ENCODE data around the gene GUCY1A1. TPM values are rescaled to one million over a fixed set of nuclear protein-coding genes. Genes with fewer than 3 reads are reported as not detected.

The GUCY1A1 gene
- total RNA-seq, 4 donors from 2014 or later: 29.4 to 45.6 (median 32.7) TPM

DNA sequence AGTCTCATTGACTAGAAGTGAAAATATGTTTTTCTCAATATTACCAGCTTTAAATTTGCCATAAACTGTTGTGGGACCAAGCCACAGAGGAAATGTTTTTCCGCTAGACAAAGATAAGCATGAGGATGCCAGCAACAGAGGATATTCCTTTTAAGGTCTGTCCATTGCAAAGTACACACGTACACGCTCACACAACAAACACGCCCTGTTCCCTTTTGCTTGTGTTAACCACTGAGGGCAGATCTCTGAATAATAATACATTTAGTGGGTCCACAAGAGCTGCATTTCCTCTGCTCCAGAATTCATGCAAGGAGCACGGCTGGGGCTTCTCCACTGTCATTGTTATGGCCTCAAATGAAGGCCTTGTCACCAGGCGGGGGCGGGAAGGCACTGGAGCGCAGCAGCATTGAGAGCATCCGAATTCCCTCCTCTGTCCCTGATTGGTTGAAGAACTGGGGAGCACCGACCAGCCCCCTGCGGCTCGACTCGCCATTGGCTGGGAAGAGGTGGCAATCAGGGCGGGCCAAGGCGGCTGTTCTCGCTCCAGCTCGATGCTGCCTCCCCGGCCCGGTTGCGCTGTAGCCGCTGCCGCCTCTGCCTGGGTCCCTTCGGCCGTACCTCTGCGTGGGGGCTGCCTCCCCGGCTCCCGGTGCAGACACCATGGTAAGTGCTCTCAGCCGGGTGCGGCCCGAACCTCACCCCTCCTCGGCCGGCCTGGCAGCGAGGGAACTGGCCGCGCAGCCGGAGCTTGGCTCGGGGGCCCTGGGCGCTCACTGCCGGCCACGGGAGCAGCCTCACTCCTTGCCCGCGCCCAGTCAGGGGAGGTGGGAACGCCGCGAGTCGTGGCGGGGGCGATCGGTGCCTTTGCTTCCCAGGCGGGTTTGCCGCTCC is 92.1 kb downstream of the GUCY1A1 start, which contains the start of gene GUCY1B1:
Gene GUCY1B1 (plus strand): TSS at position 541 of the 891 bp plus-strand sequence. CDS start 120 bp downstream, at position 661.
- intact Hi-C loops (cut with DNase I; ENCODE audit: low total_unique reads): loop anchor here (10.0 kb wide), 1 partner anchor 54 kb away; no protein-coding TSS in a partner anchor

DNA sequence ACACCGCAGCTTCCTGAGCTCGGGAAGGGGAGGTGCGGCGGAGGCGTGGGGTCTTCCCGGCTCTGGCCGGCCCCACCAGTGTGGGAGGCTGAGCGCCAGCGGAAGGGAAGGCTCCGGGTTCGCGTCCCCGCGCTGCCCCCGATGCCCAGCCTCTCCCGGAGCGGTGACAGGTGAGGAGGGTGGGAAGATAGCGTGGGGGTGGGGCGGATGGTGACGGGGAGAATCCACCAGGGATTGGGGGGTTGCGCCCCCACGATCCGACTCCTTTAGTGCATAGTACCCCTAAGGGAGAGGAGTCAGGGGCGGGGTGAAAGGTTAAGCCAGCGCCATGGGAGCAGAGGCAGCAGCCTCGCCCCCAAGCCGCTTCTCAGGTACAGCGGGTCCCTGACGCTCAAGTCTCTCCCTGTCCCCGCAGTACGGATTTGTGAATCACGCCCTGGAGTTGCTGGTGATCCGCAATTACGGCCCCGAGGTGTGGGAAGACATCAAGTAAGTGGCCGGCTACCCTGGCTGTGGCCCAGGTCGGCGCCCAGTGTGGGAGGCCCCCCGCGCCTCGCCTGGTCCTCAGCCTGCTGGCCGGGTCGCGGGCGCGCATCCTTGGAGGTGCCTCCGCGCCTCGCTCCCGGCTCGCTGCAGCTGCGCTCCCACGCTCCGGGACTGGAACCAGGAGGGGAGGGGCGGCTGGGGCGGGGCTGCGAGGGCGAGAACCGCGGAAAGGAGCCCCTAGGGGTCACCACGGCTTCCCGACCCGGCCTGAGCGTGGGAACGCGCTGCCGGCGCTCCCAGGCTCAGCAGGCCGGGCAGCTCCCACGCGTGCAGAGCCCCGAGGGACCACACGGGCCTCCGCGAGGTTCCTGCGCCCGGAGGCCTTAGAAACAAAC is 93.0 kb downstream of the GUCY1A1 start:
- in situ Hi-C loops (cut with MboI; ENCODE audit: low pct_ligation_motif_present in 1 of 4, low pct_unique_long_range_greater_than_20kb in 1 of 4, low sequenced_read_pairs in 3 of 4): no loop called here
- Histone ChIP-seq H3K4me1 (peaks cover 0 to 12% (median 6%) of the 10 kb centered on the region in 4 donors), H3K27me3 (peaks cover 18% of the 10 kb centered on the region), H3K4me3 (peak overlapping the region; percentile 37 to 82 (median 54)), H3K36me3 (no peaks in the 10 kb centered on the region), H3K27ac (peak overlapping the region; percentile 77 to 94 (median 82)), H3K9me3 (no peaks in the 10 kb centered on the region)
- TF ChIP-seq POLR2AphosphoS5 (IDR thresholded peaks at IDR 0.05): peak in 2 of 3 donors; percentile 6 to 25
- TF ChIP-seq EP300 (IDR thresholded peaks at IDR 0.05; ENCODE audit: low read depth): no peak
- intact Hi-C loops (cut with DNase I; ENCODE audit: low total_unique reads): loop anchor here (10.0 kb wide), 1 partner anchor 55 kb away; no protein-coding TSS in a partner anchor
- DNase-seq: peak; percentile 23
- 3% methylated on average over 47 of the region's 77 CpGs; no CpG with 5 or more reads in 1 of the 2 donors for WGBS, 2 donors (ENCODE audit: low coverage in 1 of 2)

More for the DNA sequence above, 92.1 kb downstream of the GUCY1A1 start, which contains the start of gene GUCY1B1:
- H3K27me3 ChIP-seq: peaks cover 18% of the 10 kb centered on the region
- 19 to 100% methylated on average over 1 to 29 of the region's 51 CpGs for WGBS, 2 donors (ENCODE audit: low coverage in 1 of 2)
- in situ Hi-C loops (cut with MboI; ENCODE audit: low pct_ligation_motif_present in 1 of 4, low pct_unique_long_range_greater_than_20kb in 1 of 4, low sequenced_read_pairs in 3 of 4): no loop called here
- TF ChIP-seq EP300 (IDR thresholded peaks at IDR 0.05; ENCODE audit: low read depth) (no peak), POLR2AphosphoS5 (IDR thresholded peaks at IDR 0.05) (peak; percentile 40 to 65 (median 57))
- TF ChIP-seq, protein P1, sequence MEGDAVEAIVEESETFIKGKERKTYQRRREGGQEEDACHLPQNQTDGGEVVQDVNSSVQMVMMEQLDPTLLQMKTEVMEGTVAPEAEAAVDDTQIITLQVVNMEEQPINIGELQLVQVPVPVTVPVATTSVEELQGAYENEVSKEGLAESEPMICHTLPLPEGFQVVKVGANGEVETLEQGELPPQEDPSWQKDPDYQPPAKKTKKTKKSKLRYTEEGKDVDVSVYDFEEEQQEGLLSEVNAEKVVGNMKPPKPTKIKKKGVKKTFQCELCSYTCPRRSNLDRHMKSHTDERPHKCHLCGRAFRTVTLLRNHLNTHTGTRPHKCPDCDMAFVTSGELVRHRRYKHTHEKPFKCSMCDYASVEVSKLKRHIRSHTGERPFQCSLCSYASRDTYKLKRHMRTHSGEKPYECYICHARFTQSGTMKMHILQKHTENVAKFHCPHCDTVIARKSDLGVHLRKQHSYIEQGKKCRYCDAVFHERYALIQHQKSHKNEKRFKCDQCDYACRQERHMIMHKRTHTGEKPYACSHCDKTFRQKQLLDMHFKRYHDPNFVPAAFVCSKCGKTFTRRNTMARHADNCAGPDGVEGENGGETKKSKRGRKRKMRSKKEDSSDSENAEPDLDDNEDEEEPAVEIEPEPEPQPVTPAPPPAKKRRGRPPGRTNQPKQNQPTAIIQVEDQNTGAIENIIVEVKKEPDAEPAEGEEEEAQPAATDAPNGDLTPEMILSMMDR (IDR thresholded peaks at IDR 0.05): peak in 3 of 5 experiments; percentile 6 to 23 (median 17)
- peak within 1 kb of the TSS; percentile 37 to 82 (median 54) for H3K4me3 ChIP-seq
- no peaks in the 10 kb centered on the region for H3K9me3 ChIP-seq
- no peaks in the 10 kb centered on the region for H3K36me3 ChIP-seq
- H3K4me1 ChIP-seq: peaks cover 0 to 12% (median 6%) of the 10 kb centered on the region in 4 donors
- peak; percentile 81 for DNase-seq
- H3K27ac ChIP-seq: peak within 1 kb of the TSS; percentile 77 to 94 (median 82)

DNA sequence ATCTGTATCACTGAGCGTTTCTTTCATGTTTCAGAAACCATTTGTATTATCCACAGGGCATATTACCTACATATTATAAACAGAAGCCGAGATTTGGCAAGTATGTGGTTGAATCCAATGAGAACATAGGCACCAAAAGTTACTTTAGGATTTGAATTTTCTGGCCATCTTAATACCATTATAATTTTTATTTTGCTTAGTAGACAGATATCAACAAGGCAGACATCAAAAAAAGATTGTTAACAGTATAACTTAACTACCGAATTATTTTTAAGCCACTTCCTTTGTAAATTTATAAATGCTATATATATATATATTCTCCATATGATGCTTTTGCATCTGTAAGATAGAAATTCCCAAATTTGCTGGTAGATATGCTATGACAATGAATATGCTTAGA is 94.4 kb downstream of the GUCY1A1 start:
- Histone ChIP-seq H3K4me3 (no peak overlapping the region), H3K27ac (peak overlapping the region in 2 of 4 donors; percentile 39 to 94), H3K27me3 (peaks cover 18% of the 10 kb centered on the region), H3K9me3 (no peaks in the 10 kb centered on the region), H3K4me1 (peaks cover 0 to 12% (median 6%) of the 10 kb centered on the region in 4 donors), H3K36me3 (no peaks in the 10 kb centered on the region)
- WGBS, 2 donors (ENCODE audit: low coverage in 1 of 2): 84 to 86% methylated on average over 3 of the region's 3 CpGs
- TF ChIP-seq EP300 (IDR thresholded peaks at IDR 0.05; ENCODE audit: low read depth): no peak
- no peak for TF ChIP-seq POLR2A (IDR thresholded peaks at IDR 0.05)
- TF ChIP-seq, protein P1 (IDR thresholded peaks at IDR 0.05): no peak
- no peak for TF ChIP-seq POLR2AphosphoS5 (IDR thresholded peaks at IDR 0.05)
- intact Hi-C loops (cut with DNase I; ENCODE audit: low total_unique reads) (no loop called here), in situ Hi-C loops (cut with MboI; ENCODE audit: low pct_ligation_motif_present in 1 of 4, low pct_unique_long_range_greater_than_20kb in 1 of 4, low sequenced_read_pairs in 3 of 4) (no loop called here)
- DNase-seq: no peak

DNA sequence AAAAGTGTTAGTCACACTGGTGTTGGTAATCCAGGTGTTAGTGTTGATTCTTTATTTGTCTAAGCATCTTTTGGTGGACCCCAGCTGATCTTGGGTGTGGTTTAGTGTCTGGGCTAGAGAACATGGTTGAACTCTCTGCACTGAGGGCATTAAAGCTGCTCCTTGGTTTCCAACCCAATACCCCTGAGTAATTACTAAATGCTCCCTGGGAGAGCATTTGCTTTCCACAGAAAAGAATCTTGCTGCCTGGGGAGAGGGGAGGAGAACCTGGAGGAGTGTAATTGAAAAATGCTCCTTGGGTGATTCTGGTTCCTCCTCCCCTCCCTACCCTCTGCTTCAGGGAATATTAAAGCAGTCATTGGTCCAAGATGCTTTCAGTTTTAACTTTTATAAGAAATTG is 95.3 kb downstream of the GUCY1A1 start:
- Histone ChIP-seq H3K9me3 (no peaks in the 10 kb centered on the region), H3K36me3 (no peaks in the 10 kb centered on the region), H3K4me3 (no peak overlapping the region), H3K27me3 (peaks cover 18% of the 10 kb centered on the region), H3K27ac (peak overlapping the region; percentile 12 to 50 (median 30)), H3K4me1 (peaks cover 0 to 12% (median 6%) of the 10 kb centered on the region in 4 donors)
- in situ Hi-C loops (cut with MboI; ENCODE audit: low pct_ligation_motif_present in 1 of 4, low pct_unique_long_range_greater_than_20kb in 1 of 4, low sequenced_read_pairs in 3 of 4) (no loop called here), intact Hi-C loops (cut with DNase I; ENCODE audit: low total_unique reads) (no loop called here)
- no peak for DNase-seq
- TF ChIP-seq POLR2AphosphoS5 (IDR thresholded peaks at IDR 0.05): no peak
- no peak for TF ChIP-seq EP300 (IDR thresholded peaks at IDR 0.05; ENCODE audit: low read depth)
- no peak for TF ChIP-seq POLR2A (IDR thresholded peaks at IDR 0.05)
- TF ChIP-seq, protein P1 (IDR thresholded peaks at IDR 0.05): no peak
